Measurements from ENCODE around the gene LAMB4.

DNA sequence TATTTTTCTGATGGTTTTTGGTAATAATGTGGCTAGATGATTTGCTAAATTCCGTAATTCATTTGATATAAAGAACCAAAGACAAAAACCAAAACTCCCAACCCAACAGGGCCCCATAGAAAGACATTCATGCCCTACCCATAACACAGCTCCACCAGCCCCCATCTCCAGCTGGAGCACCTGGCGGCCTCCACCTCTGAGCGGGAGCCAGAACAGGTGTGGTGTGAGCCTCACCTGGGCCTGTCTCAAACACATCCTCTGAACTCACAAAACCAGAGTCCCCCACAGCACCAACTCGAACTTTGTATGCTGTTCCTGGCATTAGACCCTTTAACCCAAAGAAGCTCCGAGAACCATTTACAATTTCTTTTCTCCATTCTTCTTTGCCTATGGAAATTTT is 36.5 kb upstream of the LAMB4 start:
- TF ChIP-seq POLR2A (IDR thresholded peaks at IDR 0.05) (no peak), POLR2AphosphoS5 (IDR thresholded peaks at IDR 0.05) (no peak)
- TF ChIP-seq, protein P1, sequence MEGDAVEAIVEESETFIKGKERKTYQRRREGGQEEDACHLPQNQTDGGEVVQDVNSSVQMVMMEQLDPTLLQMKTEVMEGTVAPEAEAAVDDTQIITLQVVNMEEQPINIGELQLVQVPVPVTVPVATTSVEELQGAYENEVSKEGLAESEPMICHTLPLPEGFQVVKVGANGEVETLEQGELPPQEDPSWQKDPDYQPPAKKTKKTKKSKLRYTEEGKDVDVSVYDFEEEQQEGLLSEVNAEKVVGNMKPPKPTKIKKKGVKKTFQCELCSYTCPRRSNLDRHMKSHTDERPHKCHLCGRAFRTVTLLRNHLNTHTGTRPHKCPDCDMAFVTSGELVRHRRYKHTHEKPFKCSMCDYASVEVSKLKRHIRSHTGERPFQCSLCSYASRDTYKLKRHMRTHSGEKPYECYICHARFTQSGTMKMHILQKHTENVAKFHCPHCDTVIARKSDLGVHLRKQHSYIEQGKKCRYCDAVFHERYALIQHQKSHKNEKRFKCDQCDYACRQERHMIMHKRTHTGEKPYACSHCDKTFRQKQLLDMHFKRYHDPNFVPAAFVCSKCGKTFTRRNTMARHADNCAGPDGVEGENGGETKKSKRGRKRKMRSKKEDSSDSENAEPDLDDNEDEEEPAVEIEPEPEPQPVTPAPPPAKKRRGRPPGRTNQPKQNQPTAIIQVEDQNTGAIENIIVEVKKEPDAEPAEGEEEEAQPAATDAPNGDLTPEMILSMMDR (IDR thresholded peaks at IDR 0.05 in 8 of 11, conservative IDR thresholded peaks at IDR 0.05 in 3 of 11) = no peak
